BE2C (cell line): ENCODE data around the gene ZNF816.
A peak's percentile ranks its signal among the peaks of the same experiment; 100 is the strongest.
"Not testable (repeated sequence)": the region's sequence is repeated elsewhere in the genome, so short reads cannot be mapped to it uniquely, and the experiment has no call there.

Experiments used
- DNase-seq: peaks from one replicate; pipeline ENCODE4 v3.0.0-alpha.2; 2020
- H3K27me3 ChIP-seq: fragments of 250-450 bp; sonication (Bioruptor Pico); 2 replicates; pipeline ENCODE4 v1.5.1; 2020; ENCODE audit warnings: mild to moderate bottlenecking
- H3K36me3 ChIP-seq: fragments of 250-450 bp; sonication (Bioruptor Pico); 2 replicates; pipeline ENCODE4 v1.5.1; 2020; ENCODE audit warnings: mild to moderate bottlenecking
- H3K4me1 ChIP-seq: fragments of 250-450 bp; sonication (Bioruptor Pico); 2 replicates; pipeline ENCODE4 v1.5.1; 2020
- H3K4me3 ChIP-seq: 2 replicates; pipeline ENCODE4 v1.5.1; 2011; ENCODE audit warnings: low read depth, low read length
- H3K9me3 ChIP-seq: fragments of 250-450 bp; sonication (Bioruptor Pico); 2 replicates; pipeline ENCODE4 v1.5.1; 2020
- CTCF ChIP-seq: IDR thresholded peaks from 2 replicates; pipeline ENCODE4 v1.5.1; 2012; ENCODE audit warnings: mild to moderate bottlenecking, low read depth, low read length

ZNF816 gene

DNA sequence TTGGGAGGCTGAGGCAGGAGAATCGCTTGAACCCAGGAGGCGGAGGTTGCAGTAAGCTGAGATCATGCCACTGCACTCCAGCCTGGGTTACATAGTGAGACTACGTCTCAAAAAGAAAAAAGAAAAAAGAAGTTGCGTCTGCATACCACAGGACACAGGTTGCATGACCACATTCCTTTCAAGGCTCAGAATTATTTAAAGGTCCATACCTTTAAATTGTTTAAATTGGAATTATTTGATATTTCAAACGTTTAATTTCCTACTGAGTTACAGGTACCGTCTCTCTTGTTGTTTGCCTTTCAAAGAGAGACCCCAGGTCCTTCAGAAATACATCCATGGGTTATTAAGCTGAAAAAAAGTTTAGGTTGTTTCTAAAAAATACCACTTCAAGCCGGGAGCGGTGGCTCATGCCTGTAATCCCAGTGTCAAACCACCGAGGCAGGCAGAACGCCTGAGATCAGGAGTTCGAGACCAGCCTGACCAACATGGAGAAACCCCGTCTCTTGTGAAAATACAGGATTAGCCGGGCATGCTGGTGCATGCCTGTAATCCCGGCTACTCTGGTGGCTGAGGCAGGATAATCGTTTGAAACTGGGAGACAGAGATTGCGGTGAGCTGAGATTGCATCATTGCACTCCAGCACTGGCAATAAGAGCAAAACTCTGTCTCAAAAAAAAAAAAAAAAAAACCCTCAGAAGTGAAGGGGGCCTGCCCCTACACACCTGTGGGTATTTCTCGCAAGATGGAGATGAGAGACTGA is 18.6 kb downstream of the ZNF816 start:
- no peaks in the 10 kb centered on the region for H3K36me3 ChIP-seq
- H3K4me1 ChIP-seq: no peaks in the 10 kb centered on the region
- peaks cover 2% of the 10 kb centered on the region; the same call in 1 of the 2 replicates for H3K9me3 ChIP-seq
- no peak overlapping the region for H3K4me3 ChIP-seq
- DNase-seq: no peak
- TF ChIP-seq CTCF: no peak
- H3K27me3 ChIP-seq: no peaks in the 10 kb centered on the region

GRCh38 chr19:52943134-52943883 is 19.4 kb downstream of the ZNF816 start:
- no peaks in the 10 kb centered on the region for H3K27me3 ChIP-seq

GRCh38 chr19:52942386-52943133 is 20.1 kb downstream of the ZNF816 start:
- Histone ChIP-seq H3K4me1 (no peaks in the 10 kb centered on the region), H3K4me3 (peak overlapping the region; percentile 81), H3K36me3 (no peaks in the 10 kb centered on the region), H3K27me3 (no peaks in the 10 kb centered on the region), H3K9me3 (no peaks in the 10 kb centered on the region)
- TF ChIP-seq CTCF: no peak
- peak; percentile 88 for DNase-seq

More at GRCh38 chr19:52943134-52943883, 19.4 kb downstream of the ZNF816 start:
- no peaks in the 10 kb centered on the region for H3K4me1 ChIP-seq
- no peaks in the 10 kb centered on the region for H3K36me3 ChIP-seq
- no peak for DNase-seq
- peak overlapping the region; percentile 81 for H3K4me3 ChIP-seq
- TF ChIP-seq CTCF: no peak
- no peaks in the 10 kb centered on the region; the same call in 1 of the 2 replicates for H3K9me3 ChIP-seq

DNA sequence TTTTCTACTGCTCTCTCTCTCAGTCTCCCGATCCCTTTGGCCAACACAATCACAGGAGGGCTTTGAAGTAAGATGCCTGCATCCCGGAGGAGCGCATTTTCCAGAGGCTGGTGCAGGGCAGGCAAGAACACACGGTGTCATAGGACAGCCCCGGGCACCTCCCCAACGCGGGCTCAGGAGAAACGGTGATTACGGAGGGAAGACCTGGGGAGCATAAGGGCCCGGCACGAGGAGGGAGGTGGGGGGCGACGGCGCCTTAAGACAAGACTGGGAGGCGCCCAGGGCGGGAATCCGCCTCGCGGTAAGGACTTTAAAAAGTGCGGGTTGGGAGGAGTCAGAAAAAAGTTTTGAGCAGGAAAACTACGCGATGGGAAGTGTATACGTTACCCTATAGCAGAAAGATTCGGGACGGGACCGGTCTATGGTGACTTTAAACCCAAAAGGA is 20.7 kb downstream of the ZNF816 start:
- no peak for DNase-seq
- Histone ChIP-seq H3K36me3 (no peaks in the 10 kb centered on the region), H3K9me3 (no peaks in the 10 kb centered on the region), H3K4me3 (peak overlapping the region; percentile 81), H3K4me1 (no peaks in the 10 kb centered on the region), H3K27me3 (no peaks in the 10 kb centered on the region)
- no peak for TF ChIP-seq CTCF

- H3K27me3 ChIP-seq, H3K4me1 ChIP-seq, H3K36me3 ChIP-seq, H3K9me3 ChIP-seq, DNase-seq: not testable (repeated sequence)
- H3K4me3 ChIP-seq: peak overlapping the region; percentile 81
These were observed 21.2 kb downstream of the ZNF816 start for GRCh38 chr19:52941523-52941922.

GRCh38 chr19:52940905-52941304 is 21.8 kb downstream of the ZNF816 start:
- not testable (repeated sequence) for H3K4me1 ChIP-seq, DNase-seq, H3K9me3 ChIP-seq, H3K4me3 ChIP-seq, H3K36me3 ChIP-seq, H3K27me3 ChIP-seq
